ENCODE results near the gene GPR161. TPM values are rescaled to one million over a fixed set of nuclear protein-coding genes. Genes with fewer than 3 reads are reported as not detected.

GPR161 gene
- polyA plus RNA-seq, 1 donor (not counting 4 experiments of a cell fraction or from before 2014, with no cell fraction given): 7.8 TPM

GRCh38 chr1:168096296-168097165, 40.2 kb downstream of the GPR161 start:
- H3K27ac ChIP-seq (ENCODE audit: control insufficient read depth, insufficient read depth, low read length): no peak overlapping the region
- DNase-seq (ENCODE audit: low read depth, low spot score): no peak
- no peak for TF ChIP-seq EZH2 (IDR thresholded peaks at IDR 0.05; ENCODE audit: low read length)
- TF ChIP-seq, protein P1, sequence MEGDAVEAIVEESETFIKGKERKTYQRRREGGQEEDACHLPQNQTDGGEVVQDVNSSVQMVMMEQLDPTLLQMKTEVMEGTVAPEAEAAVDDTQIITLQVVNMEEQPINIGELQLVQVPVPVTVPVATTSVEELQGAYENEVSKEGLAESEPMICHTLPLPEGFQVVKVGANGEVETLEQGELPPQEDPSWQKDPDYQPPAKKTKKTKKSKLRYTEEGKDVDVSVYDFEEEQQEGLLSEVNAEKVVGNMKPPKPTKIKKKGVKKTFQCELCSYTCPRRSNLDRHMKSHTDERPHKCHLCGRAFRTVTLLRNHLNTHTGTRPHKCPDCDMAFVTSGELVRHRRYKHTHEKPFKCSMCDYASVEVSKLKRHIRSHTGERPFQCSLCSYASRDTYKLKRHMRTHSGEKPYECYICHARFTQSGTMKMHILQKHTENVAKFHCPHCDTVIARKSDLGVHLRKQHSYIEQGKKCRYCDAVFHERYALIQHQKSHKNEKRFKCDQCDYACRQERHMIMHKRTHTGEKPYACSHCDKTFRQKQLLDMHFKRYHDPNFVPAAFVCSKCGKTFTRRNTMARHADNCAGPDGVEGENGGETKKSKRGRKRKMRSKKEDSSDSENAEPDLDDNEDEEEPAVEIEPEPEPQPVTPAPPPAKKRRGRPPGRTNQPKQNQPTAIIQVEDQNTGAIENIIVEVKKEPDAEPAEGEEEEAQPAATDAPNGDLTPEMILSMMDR (optimal IDR thresholded peaks at IDR 0.05 in 1 of 3, IDR thresholded peaks at IDR 0.05 in 1 of 3, conservative IDR thresholded peaks at IDR 0.05 in 1 of 3; ENCODE audit: extremely low read depth in 1 of 3, insufficient read depth in 2 of 3, low read length in 3 of 3): no peak
- H4K20me1 ChIP-seq (ENCODE audit: control insufficient read depth, extremely low read depth, insufficient read depth, low read length): no peaks in the 10 kb centered on the region
- H3K27me3 ChIP-seq (ENCODE audit: control insufficient read depth, extremely low read depth, insufficient read depth, low read length): no peaks in the 10 kb centered on the region
- H3K9me3 ChIP-seq (ENCODE audit: control insufficient read depth, low read depth, low read length): no peaks in the 10 kb centered on the region
- H3K4me1 ChIP-seq (ENCODE audit: control insufficient read depth, extremely low read depth, insufficient read depth, low read length): no peaks in the 10 kb centered on the region
- H2AFZ ChIP-seq (ENCODE audit: control insufficient read depth, low read length): no peak overlapping the region
- H3K36me3 ChIP-seq (ENCODE audit: control insufficient read depth in 2 of 2, extremely low read depth in 1 of 2, insufficient read depth in 2 of 2, low read length in 2 of 2): peaks cover 0 to 3% of the 10 kb centered on the region in 2 experiments
- no peak overlapping the region for H3K4me3 ChIP-seq (ENCODE audit: control insufficient read depth in 2 of 3, extremely low read depth in 1 of 3, insufficient read depth in 2 of 3, low read depth in 1 of 3, low read length in 3 of 3)
- no peaks in the 10 kb centered on the region for H3K9me1 ChIP-seq (ENCODE audit: control insufficient read depth, extremely low read depth, insufficient read depth, low read length)
- FAIRE-seq: no peak
- dilution Hi-C loops (cut with MboI; ENCODE audit: extremely low pct_ligation_motif_present, low sequenced_read_pairs): no loop called here
- H3K4me2 ChIP-seq (ENCODE audit: control insufficient read depth, extremely low read depth, insufficient read depth, low read depth, low read length): no peak overlapping the region
- H3K79me2 ChIP-seq (ENCODE audit: control insufficient read depth, insufficient read depth, low read length): no peaks in the 10 kb centered on the region
- no peak overlapping the region for H3K9ac ChIP-seq (ENCODE audit: control insufficient read depth, extremely low read depth, insufficient read depth, low read length)

- no peaks in the 10 kb centered on the region for H3K27me3 ChIP-seq (ENCODE audit: control insufficient read depth, extremely low read depth, insufficient read depth, low read length)
- H3K4me1 ChIP-seq (ENCODE audit: control insufficient read depth, extremely low read depth, insufficient read depth, low read length): no peaks in the 10 kb centered on the region
- no peak for DNase-seq (ENCODE audit: low read depth, low spot score)
- H3K27ac ChIP-seq (ENCODE audit: control insufficient read depth, insufficient read depth, low read length): no peak overlapping the region
- no peaks in the 10 kb centered on the region for H4K20me1 ChIP-seq (ENCODE audit: control insufficient read depth, extremely low read depth, insufficient read depth, low read length)
- H3K79me2 ChIP-seq (ENCODE audit: control insufficient read depth, insufficient read depth, low read length): no peaks in the 10 kb centered on the region
- H2AFZ ChIP-seq (ENCODE audit: control insufficient read depth, low read length): no peak overlapping the region
- H3K9me1 ChIP-seq (ENCODE audit: control insufficient read depth, extremely low read depth, insufficient read depth, low read length): no peaks in the 10 kb centered on the region
- H3K36me3 ChIP-seq (ENCODE audit: control insufficient read depth in 2 of 2, extremely low read depth in 1 of 2, insufficient read depth in 2 of 2, low read length in 2 of 2): peaks cover 0 to 3% of the 10 kb centered on the region in 2 experiments
- dilution Hi-C loops (cut with MboI; ENCODE audit: extremely low pct_ligation_motif_present, low sequenced_read_pairs): no loop called here
- H3K9me3 ChIP-seq (ENCODE audit: control insufficient read depth, low read depth, low read length): no peaks in the 10 kb centered on the region
- no peak overlapping the region for H3K9ac ChIP-seq (ENCODE audit: control insufficient read depth, extremely low read depth, insufficient read depth, low read length)
- H3K4me3 ChIP-seq (ENCODE audit: control insufficient read depth in 2 of 3, extremely low read depth in 1 of 3, insufficient read depth in 2 of 3, low read depth in 1 of 3, low read length in 3 of 3): no peak overlapping the region
- H3K4me2 ChIP-seq (ENCODE audit: control insufficient read depth, extremely low read depth, insufficient read depth, low read depth, low read length): no peak overlapping the region
- FAIRE-seq: no peak
- TF ChIP-seq, protein P1 (optimal IDR thresholded peaks at IDR 0.05 in 1 of 3, IDR thresholded peaks at IDR 0.05 in 1 of 3, conservative IDR thresholded peaks at IDR 0.05 in 1 of 3; ENCODE audit: extremely low read depth in 1 of 3, insufficient read depth in 2 of 3, low read length in 3 of 3): no peak
- TF ChIP-seq EZH2 (IDR thresholded peaks at IDR 0.05; ENCODE audit: low read length): no peak
These were observed 41.3 kb downstream of the GPR161 start for GRCh38 chr1:168095476-168095875.
